ENCODE measurements around the gene SAP30BP. TPM values are rescaled to one million over a fixed set of nuclear protein-coding genes. Genes with fewer than 3 reads are reported as not detected.

SAP30BP gene
- total and polyA plus RNA-seq, 2 of the 13 experiments (the other 11 are each of a cell fraction or from before 2014, with no cell fraction given) = 67.7 to 99.4 TPM

DNA sequence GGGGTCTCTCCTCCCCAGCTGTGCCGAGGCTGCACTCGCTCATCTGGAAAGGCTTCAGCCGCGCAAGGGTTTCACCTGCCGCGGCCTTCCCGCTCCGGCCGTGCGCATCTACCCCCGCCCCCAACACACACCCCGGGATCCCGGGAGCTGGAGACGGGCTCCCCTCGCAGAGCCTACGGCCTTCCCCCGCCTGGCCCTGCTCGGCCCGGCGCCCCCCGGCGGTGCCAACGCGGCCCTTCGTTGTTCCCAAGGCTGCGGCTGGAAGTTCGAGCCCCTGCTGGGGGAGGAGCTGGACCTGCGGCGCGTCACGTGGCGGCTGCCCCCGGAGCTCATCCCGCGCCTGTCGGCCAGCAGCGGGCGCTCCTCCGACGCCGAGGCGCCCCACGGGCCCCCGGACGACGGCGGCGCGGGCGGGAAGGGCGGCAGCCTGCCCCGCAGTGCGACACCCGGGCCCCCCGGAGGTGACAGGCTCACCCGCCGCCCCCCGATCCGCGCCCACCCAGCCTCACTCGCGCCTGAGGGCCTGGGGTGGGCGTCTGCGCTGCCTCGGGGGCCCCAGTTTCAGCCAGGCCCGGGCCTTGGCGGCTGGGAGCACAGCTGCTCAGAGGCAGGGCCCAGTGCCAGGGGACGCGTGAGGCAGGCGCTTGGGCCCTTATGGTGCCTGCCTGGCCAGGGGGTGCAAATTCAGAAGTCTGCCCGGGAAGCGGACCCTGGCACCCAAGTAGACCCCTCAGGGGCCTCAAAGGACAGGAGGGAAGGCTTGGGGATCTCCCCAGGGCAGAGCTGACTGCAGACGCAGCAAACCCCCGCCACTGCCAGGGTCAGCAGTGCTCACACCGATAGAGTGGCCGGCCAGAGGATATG, 86.6 kb downstream of the SAP30BP start (continued):
- TF ChIP-seq, protein P1, sequence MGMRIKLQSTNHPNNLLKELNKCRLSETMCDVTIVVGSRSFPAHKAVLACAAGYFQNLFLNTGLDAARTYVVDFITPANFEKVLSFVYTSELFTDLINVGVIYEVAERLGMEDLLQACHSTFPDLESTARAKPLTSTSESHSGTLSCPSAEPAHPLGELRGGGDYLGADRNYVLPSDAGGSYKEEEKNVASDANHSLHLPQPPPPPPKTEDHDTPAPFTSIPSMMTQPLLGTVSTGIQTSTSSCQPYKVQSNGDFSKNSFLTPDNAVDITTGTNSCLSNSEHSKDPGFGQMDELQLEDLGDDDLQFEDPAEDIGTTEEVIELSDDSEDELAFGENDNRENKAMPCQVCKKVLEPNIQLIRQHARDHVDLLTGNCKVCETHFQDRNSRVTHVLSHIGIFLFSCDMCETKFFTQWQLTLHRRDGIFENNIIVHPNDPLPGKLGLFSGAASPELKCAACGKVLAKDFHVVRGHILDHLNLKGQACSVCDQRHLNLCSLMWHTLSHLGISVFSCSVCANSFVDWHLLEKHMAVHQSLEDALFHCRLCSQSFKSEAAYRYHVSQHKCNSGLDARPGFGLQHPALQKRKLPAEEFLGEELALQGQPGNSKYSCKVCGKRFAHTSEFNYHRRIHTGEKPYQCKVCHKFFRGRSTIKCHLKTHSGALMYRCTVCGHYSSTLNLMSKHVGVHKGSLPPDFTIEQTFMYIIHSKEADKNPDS (CRISPR knock-in tag; IDR thresholded peaks at IDR 0.05) = no peak
- TF ChIP-seq FOXC1 (CRISPR knock-in tag; IDR thresholded peaks at IDR 0.05; ENCODE audit: borderline replicate concordance) (no peak; the same call in none of the 2 replicates), ZNF20 (CRISPR knock-in tag; IDR thresholded peaks at IDR 0.05) (no peak), JUN (CRISPR knock-in tag; IDR thresholded peaks at IDR 0.05) (no peak), TMF1 (CRISPR knock-in tag; IDR thresholded peaks at IDR 0.05; ENCODE audit: low read depth) (peak; percentile 98), GPN1 (CRISPR knock-in tag; IDR thresholded peaks at IDR 0.05; ENCODE audit: borderline replicate concordance) (no peak), ATF7 (IDR thresholded peaks at IDR 0.05) (no peak), ATF7 (CRISPR knock-in tag; IDR thresholded peaks at IDR 0.05) (no peak), ZNF629 (CRISPR knock-in tag; conservative IDR thresholded peaks at IDR 0.05) (peak; percentile 39; the same call in 1 of the 2 replicates), ARNT (IDR thresholded peaks at IDR 0.05) (no peak), HMG20B (CRISPR knock-in tag; conservative IDR thresholded peaks at IDR 0.05) (no peak), EEA1 (CRISPR knock-in tag; IDR thresholded peaks at IDR 0.05; ENCODE audit: borderline replicate concordance) (peak; percentile 84; the same call in 1 of the 2 replicates), ZNF703 (CRISPR knock-in tag; IDR thresholded peaks at IDR 0.05; ENCODE audit: borderline replicate concordance) (no peak; the same call in 1 of the 2 replicates), SIN3B (IDR thresholded peaks at IDR 0.05; ENCODE audit: low read length) (no peak)
- TF ChIP-seq, protein P2, sequence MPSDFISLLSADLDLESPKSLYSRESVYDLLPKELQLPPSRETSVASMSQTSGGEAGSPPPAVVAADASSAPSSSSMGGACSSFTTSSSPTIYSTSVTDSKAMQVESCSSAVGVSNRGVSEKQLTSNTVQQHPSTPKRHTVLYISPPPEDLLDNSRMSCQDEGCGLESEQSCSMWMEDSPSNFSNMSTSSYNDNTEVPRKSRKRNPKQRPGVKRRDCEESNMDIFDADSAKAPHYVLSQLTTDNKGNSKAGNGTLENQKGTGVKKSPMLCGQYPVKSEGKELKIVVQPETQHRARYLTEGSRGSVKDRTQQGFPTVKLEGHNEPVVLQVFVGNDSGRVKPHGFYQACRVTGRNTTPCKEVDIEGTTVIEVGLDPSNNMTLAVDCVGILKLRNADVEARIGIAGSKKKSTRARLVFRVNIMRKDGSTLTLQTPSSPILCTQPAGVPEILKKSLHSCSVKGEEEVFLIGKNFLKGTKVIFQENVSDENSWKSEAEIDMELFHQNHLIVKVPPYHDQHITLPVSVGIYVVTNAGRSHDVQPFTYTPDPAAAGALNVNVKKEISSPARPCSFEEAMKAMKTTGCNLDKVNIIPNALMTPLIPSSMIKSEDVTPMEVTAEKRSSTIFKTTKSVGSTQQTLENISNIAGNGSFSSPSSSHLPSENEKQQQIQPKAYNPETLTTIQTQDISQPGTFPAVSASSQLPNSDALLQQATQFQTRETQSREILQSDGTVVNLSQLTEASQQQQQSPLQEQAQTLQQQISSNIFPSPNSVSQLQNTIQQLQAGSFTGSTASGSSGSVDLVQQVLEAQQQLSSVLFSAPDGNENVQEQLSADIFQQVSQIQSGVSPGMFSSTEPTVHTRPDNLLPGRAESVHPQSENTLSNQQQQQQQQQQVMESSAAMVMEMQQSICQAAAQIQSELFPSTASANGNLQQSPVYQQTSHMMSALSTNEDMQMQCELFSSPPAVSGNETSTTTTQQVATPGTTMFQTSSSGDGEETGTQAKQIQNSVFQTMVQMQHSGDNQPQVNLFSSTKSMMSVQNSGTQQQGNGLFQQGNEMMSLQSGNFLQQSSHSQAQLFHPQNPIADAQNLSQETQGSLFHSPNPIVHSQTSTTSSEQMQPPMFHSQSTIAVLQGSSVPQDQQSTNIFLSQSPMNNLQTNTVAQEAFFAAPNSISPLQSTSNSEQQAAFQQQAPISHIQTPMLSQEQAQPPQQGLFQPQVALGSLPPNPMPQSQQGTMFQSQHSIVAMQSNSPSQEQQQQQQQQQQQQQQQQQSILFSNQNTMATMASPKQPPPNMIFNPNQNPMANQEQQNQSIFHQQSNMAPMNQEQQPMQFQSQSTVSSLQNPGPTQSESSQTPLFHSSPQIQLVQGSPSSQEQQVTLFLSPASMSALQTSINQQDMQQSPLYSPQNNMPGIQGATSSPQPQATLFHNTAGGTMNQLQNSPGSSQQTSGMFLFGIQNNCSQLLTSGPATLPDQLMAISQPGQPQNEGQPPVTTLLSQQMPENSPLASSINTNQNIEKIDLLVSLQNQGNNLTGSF (CRISPR knock-in tag; IDR thresholded peaks at IDR 0.05) = peak; percentile 44; the same call in 1 of the 2 replicates
- TF ChIP-seq, protein P3, sequence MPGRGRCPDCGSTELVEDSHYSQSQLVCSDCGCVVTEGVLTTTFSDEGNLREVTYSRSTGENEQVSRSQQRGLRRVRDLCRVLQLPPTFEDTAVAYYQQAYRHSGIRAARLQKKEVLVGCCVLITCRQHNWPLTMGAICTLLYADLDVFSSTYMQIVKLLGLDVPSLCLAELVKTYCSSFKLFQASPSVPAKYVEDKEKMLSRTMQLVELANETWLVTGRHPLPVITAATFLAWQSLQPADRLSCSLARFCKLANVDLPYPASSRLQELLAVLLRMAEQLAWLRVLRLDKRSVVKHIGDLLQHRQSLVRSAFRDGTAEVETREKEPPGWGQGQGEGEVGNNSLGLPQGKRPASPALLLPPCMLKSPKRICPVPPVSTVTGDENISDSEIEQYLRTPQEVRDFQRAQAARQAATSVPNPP (CRISPR knock-in tag; IDR thresholded peaks at IDR 0.05) = peak; percentile 97
- TF ChIP-seq, protein P4, sequence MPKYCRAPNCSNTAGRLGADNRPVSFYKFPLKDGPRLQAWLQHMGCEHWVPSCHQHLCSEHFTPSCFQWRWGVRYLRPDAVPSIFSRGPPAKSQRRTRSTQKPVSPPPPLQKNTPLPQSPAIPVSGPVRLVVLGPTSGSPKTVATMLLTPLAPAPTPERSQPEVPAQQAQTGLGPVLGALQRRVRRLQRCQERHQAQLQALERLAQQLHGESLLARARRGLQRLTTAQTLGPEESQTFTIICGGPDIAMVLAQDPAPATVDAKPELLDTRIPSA (CRISPR knock-in tag; IDR thresholded peaks at IDR 0.05; ENCODE audit: borderline replicate concordance) = no peak
- TF ChIP-seq, protein P5, sequence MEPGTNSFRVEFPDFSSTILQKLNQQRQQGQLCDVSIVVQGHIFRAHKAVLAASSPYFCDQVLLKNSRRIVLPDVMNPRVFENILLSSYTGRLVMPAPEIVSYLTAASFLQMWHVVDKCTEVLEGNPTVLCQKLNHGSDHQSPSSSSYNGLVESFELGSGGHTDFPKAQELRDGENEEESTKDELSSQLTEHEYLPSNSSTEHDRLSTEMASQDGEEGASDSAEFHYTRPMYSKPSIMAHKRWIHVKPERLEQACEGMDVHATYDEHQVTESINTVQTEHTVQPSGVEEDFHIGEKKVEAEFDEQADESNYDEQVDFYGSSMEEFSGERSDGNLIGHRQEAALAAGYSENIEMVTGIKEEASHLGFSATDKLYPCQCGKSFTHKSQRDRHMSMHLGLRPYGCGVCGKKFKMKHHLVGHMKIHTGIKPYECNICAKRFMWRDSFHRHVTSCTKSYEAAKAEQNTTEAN (CRISPR knock-in tag; conservative IDR thresholded peaks at IDR 0.05) = peak; percentile 73; the same call in 1 of the 2 replicates
